HepG2 (cell line): ENCODE results near the gene ST14. TPM values are rescaled to one million over a fixed set of nuclear protein-coding genes. Genes with fewer than 3 reads are reported as not detected.

ENCODE experiments used
- ARNT2 ChIP-seq: sonication (generic); formaldehyde crosslinking; IDR thresholded peaks from 2 replicates; pipeline ENCODE4 v1.8.0; 2022; ENCODE audit warnings: mild to moderate bottlenecking, low read depth, missing genetic modification reagents, moderate library complexity
- ATAD3A ChIP-seq: sonication (generic); formaldehyde crosslinking; IDR thresholded peaks from 2 replicates; pipeline ENCODE4 v1.4.0; 2020; ENCODE audit warnings: missing genetic modification reagents
- CHCHD3 ChIP-seq: sonication (generic); formaldehyde crosslinking; IDR thresholded peaks from 2 replicates; pipeline ENCODE4 v1.8.0; 2022; ENCODE audit warnings: mild to moderate bottlenecking, missing genetic modification reagents, moderate library complexity
- EED ChIP-seq: sonication (generic); formaldehyde crosslinking; IDR thresholded peaks from 2 replicates; pipeline ENCODE4 v1.5.0; 2020; ENCODE audit warnings: mild to moderate bottlenecking, missing genetic modification reagents
- GATAD1 ChIP-seq: IDR thresholded peaks from 2 replicates; pipeline ENCODE4 v1.6.1; 2016; ENCODE audit warnings: missing genetic modification reagents, missing compliant biosample characterization
- MTERF4 ChIP-seq: sonication (generic); formaldehyde crosslinking; IDR thresholded peaks from 2 replicates; pipeline ENCODE4 v1.8.0; 2023; ENCODE audit warnings: mild to moderate bottlenecking, missing genetic modification reagents
- PREB ChIP-seq: sonication (generic); formaldehyde crosslinking; IDR thresholded peaks from 2 replicates; pipeline ENCODE4 v1.4.0; 2020; ENCODE audit warnings: missing genetic modification reagents
- RBM22 ChIP-seq: fragments of 200-400 bp; formaldehyde crosslinking; optimal IDR thresholded peaks from 2 replicates; pipeline ENCODE3; 2017; ENCODE audit warnings: mild to moderate bottlenecking, low read length, moderate library complexity
- SMC3 ChIP-seq: IDR thresholded peaks from 2 replicates; pipeline ENCODE4 v1.6.1; 2011; ENCODE audit warnings: low read length, improper control_type of control experiment
- TFDP2 ChIP-seq: sonication (generic); formaldehyde crosslinking; IDR thresholded peaks from 2 replicates; pipeline ENCODE4 v1.4.0; 2020; ENCODE audit warnings: missing genetic modification reagents
- TIGD3 ChIP-seq: sonication (generic); formaldehyde crosslinking; IDR thresholded peaks from 2 replicates; pipeline ENCODE4 v1.5.1; 2020; ENCODE audit warnings: mild to moderate bottlenecking, missing genetic modification reagents, borderline replicate concordance
- YY1 ChIP-seq: IDR thresholded peaks from 2 replicates; pipeline ENCODE4 v1.6.1; 2011; ENCODE audit warnings: low read length, low read depth, moderate library complexity, mild to moderate bottlenecking; ENCODE audit not compliant: insufficient read depth, insufficient replicate concordance
- ZFP36L1 ChIP-seq: sonication (generic); formaldehyde crosslinking; IDR thresholded peaks from 2 replicates; pipeline ENCODE4 v1.8.0; 2022; ENCODE audit warnings: mild to moderate bottlenecking, missing genetic modification reagents, moderate library complexity
- ZFP82 ChIP-seq: sonication (generic); formaldehyde crosslinking; IDR thresholded peaks from 2 replicates; pipeline ENCODE4 v1.5.1; 2020; ENCODE audit warnings: mild to moderate bottlenecking, missing genetic modification reagents, borderline replicate concordance
- ZNF142 ChIP-seq: sonication (generic); formaldehyde crosslinking; IDR thresholded peaks from 2 replicates; pipeline ENCODE4 v1.4.0; 2020; ENCODE audit warnings: missing genetic modification reagents
- ZNF264 ChIP-seq: sonication (generic); formaldehyde crosslinking; IDR thresholded peaks from 2 replicates; pipeline ENCODE4 v1.4.0; 2020; ENCODE audit warnings: missing genetic modification reagents
- ZNF451 ChIP-seq: sonication (generic); formaldehyde crosslinking; IDR thresholded peaks from 2 replicates; pipeline ENCODE4 v1.5.0; 2020; ENCODE audit warnings: mild to moderate bottlenecking, missing genetic modification reagents
- ZNF557 ChIP-seq: sonication (generic); formaldehyde crosslinking; IDR thresholded peaks from 2 replicates; pipeline ENCODE4 v1.4.0; 2020; ENCODE audit warnings: missing genetic modification reagents
- ZNF7 ChIP-seq: IDR thresholded peaks from 2 replicates; pipeline ENCODE4 v1.6.1; 2016; ENCODE audit warnings: missing biosample characterization, missing genetic modification reagents
- ZNF724P ChIP-seq: sonication (generic); formaldehyde crosslinking; IDR thresholded peaks from 2 replicates; pipeline ENCODE4 v1.8.0; 2022; ENCODE audit warnings: missing genetic modification reagents, borderline replicate concordance
- polyA plus RNA-seq, 8 experiments: library from polyadenylated mRNA; depleted of rRNA in 3 of 8; stranded (reverse) in 7 of 8; unstranded in 1 of 8; fragments of >200 nt; fragmentation: Illumina TruSeq in 4 of 8; extraction: Trizol in 4 of 8; gene quantifications; 2 replicates each; pipeline versions ENCODE4 v1.2.1 to v1.2.3, GENCODE V29; 2011 to 2016; ENCODE audit warnings: low read depth in 4 of 8, missing spikeins in 1 of 8, mixed read lengths in 1 of 8; ENCODE audit not compliant: insufficient read depth in 1 of 8
- total RNA-seq, 5 experiments: library from RNA; depleted of rRNA; stranded (reverse); fragments of >200 nt; fragmentation: Illumina TruSeq; extraction: Trizol; gene quantifications; 2 replicates each; pipeline ENCODE4 v1.2.3, GENCODE V29; 2016; ENCODE audit warnings: low read depth in 1 of 5

The ST14 gene
- total and polyA plus RNA-seq, 2 of the 13 experiments (the other 11 are each of a cell fraction or from before 2014, with no cell fraction given): 0.88 to 1.4 TPM

GRCh38 chr11:130213143-130213978, 53.8 kb downstream of the ST14 start (continued):
- TF ChIP-seq MTERF4 (CRISPR knock-in tag) (no peak), ZNF142 (no peak), GATAD1 (CRISPR knock-in tag) (no peak), ZFP36L1 (CRISPR knock-in tag) (no peak), CHCHD3 (CRISPR knock-in tag) (no peak), ATAD3A (CRISPR knock-in tag) (no peak), EED (CRISPR knock-in tag) (no peak), ZNF264 (CRISPR knock-in tag) (no peak), TFDP2 (CRISPR knock-in tag) (no peak), PREB (CRISPR knock-in tag) (no peak), TIGD3 (CRISPR knock-in tag) (no peak), ARNT2 (no peak), ZNF557 (CRISPR knock-in tag) (no peak), ZFP82 (CRISPR knock-in tag) (no peak), RBM22 (no peak), ZNF724P (CRISPR knock-in tag) (no peak), ZNF451 (CRISPR knock-in tag) (no peak; the same call in 1 of the 2 replicates), SMC3 (peak; percentile 23), ZNF7 (CRISPR knock-in tag) (no peak), YY1 (peak; percentile 54)
